ENCODE results near the gene MEIS2.

Gene MEIS2

DNA sequence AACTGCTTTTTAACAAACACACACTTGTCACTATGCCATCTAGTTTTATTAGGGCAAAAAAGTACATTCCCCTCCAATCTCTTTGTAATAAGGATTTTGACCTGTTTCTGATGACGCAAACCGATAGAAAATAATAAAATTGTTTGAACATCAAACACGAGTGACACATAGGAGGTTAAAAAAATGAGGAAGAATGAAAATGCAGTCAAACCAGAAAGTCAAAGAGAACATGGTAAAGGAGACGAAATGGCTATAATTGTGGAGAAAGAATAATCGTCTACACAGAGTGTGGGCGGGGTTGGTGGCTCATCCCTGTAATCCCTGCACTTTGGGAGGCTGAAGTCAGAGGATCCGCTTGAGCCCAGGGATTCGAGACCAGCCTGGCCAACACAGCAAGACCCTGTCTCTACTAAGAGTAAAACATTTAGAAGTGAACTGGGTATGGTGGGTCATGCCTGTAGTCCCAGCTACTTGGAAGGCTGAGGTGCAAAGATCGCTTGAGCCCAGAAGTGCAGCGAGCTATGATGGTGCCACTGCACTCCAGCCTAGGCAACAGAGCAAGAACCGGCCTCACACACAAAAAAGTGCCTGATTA, 83.2 kb downstream of the MEIS2 start:
- peaks cover 5% of the 10 kb centered on the region; the same call in 1 of the 2 replicates for H3K36me3 ChIP-seq (ENCODE audit: insufficient read depth, low read length)
- H3K79me2 ChIP-seq (ENCODE audit: control insufficient read depth, insufficient read depth, low read length, unreplicated experiment) = peaks cover 3% of the 10 kb centered on the region
- H2AFZ ChIP-seq (ENCODE audit: low read length, unreplicated experiment) = no peak overlapping the region
- H3K4me1 ChIP-seq (ENCODE audit: control insufficient read depth, insufficient read depth, low read length, unreplicated experiment) = peaks cover 21% of the 10 kb centered on the region
- H3K27me3 ChIP-seq (ENCODE audit: insufficient read depth, low read length) = no peaks in the 10 kb centered on the region
- H3K27ac ChIP-seq (ENCODE audit: low read depth, low read length) = peak overlapping the region; percentile 79; the same call in 1 of the 2 replicates
- H3K4me3 ChIP-seq (ENCODE audit: low read depth, low read length) = no peak overlapping the region

DNA sequence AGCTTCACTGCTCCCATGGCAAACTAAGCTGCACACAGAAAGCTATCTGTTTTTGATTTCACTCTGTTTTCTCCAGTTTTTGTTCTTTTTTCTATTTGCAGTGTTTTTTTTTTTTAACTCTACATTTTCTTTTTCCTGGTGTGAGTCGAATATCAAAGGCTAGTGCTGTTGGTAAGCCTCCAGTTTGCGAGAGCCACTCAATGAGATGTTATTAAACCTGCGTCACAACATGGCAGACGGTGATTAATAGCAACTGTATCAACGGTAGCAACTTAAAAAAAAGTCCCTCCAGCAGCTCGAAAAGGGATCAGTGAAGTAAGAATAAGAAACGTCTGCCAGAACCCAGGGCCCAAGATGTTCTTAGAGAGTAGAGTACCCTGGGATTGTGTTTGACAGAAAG, 84.1 kb downstream of the MEIS2 start:
- Histone ChIP-seq H3K27ac (ENCODE audit: low read depth, low read length) (peak overlapping the region; percentile 79), H3K36me3 (ENCODE audit: insufficient read depth, low read length) (peaks cover 5% of the 10 kb centered on the region; the same call in 1 of the 2 replicates), H3K4me1 (ENCODE audit: control insufficient read depth, insufficient read depth, low read length, unreplicated experiment) (peaks cover 21% of the 10 kb centered on the region), H3K79me2 (ENCODE audit: control insufficient read depth, insufficient read depth, low read length, unreplicated experiment) (peaks cover 3% of the 10 kb centered on the region), H3K4me3 (ENCODE audit: low read depth, low read length) (peak overlapping the region; percentile 50), H3K27me3 (ENCODE audit: insufficient read depth, low read length) (no peaks in the 10 kb centered on the region), H2AFZ (ENCODE audit: low read length, unreplicated experiment) (peak overlapping the region; percentile 20)

DNA sequence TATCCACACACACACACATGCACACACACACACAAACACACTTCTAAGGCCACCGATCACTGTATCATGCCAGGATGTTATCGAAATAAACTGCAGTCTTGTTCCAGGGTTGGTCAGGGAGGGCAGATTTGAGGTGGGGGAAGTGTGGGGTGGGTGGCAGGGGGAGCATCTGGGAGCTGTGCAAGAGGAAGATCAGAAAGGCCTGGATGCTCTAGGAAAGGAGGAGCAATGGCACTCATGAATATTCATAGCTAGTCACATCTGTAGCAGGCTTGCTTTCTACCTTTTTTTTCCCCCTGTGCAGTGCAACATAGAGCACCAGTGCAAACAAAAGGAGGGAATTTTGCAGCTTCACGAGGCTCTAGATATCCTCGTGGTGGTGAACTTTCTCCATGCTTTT, 84.9 kb downstream of the MEIS2 start:
- Histone ChIP-seq H3K79me2 (ENCODE audit: control insufficient read depth, insufficient read depth, low read length, unreplicated experiment) (peaks cover 3% of the 10 kb centered on the region), H3K36me3 (ENCODE audit: insufficient read depth, low read length) (peaks cover 5% of the 10 kb centered on the region; the same call in 1 of the 2 replicates), H3K4me3 (ENCODE audit: low read depth, low read length) (peak overlapping the region; percentile 50), H2AFZ (ENCODE audit: low read length, unreplicated experiment) (peak overlapping the region; percentile 20), H3K4me1 (ENCODE audit: control insufficient read depth, insufficient read depth, low read length, unreplicated experiment) (peaks cover 21% of the 10 kb centered on the region), H3K27me3 (ENCODE audit: insufficient read depth, low read length) (no peaks in the 10 kb centered on the region), H3K27ac (ENCODE audit: low read depth, low read length) (peak overlapping the region; percentile 79)

DNA sequence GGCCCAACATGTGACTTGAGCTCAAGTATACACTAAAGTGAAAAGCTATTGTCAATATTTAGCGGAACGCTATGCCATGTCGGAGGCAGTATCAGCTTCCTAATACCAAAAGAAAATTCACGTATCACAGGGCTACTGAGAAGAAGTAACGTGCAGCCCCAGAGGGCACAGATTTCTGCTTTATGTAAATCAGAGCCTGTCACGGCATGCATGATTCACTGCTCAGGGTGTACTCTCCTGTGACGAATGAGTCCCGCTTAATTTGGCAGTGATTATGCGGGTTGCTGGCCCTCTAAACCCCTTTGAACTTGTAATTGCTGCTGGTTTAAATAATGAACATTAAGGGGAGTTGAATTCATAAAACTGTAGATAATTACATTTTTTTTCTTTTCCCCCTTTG, 85.3 kb downstream of the MEIS2 start:
- Histone ChIP-seq H3K36me3 (ENCODE audit: insufficient read depth, low read length) (peaks cover 5% of the 10 kb centered on the region; the same call in 1 of the 2 replicates), H2AFZ (ENCODE audit: low read length, unreplicated experiment) (peak overlapping the region; percentile 10), H3K27ac (ENCODE audit: low read depth, low read length) (peak overlapping the region; percentile 79; the same call in 1 of the 2 replicates), H3K4me1 (ENCODE audit: control insufficient read depth, insufficient read depth, low read length, unreplicated experiment) (peaks cover 21% of the 10 kb centered on the region), H3K4me3 (ENCODE audit: low read depth, low read length) (peak overlapping the region; percentile 50; the same call in 1 of the 2 replicates), H3K79me2 (ENCODE audit: control insufficient read depth, insufficient read depth, low read length, unreplicated experiment) (peaks cover 3% of the 10 kb centered on the region), H3K27me3 (ENCODE audit: insufficient read depth, low read length) (no peaks in the 10 kb centered on the region)

DNA sequence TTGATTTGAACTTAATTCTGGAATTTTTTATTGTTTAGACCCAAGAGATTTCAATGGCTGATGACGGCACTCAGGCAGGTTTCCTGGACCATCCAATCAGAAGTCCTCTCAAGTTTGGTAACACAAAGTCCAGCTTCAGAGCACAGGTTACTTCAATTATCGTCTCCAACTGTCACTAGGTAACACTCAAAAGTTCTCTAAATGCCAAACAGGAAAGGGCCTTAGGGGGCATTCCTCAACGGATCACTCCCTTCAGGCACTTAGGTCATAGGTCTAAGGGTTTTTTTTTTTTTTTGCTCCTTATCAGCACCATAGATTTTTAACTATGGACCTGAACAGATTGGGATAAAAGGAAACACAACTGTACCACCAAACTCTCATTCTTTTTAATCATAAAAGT, 85.8 kb downstream of the MEIS2 start:
- H3K27ac ChIP-seq (ENCODE audit: low read depth, low read length) = peak overlapping the region; percentile 33; the same call in 1 of the 2 replicates
- no peaks in the 10 kb centered on the region for H3K27me3 ChIP-seq (ENCODE audit: insufficient read depth, low read length)
- H3K4me1 ChIP-seq (ENCODE audit: control insufficient read depth, insufficient read depth, low read length, unreplicated experiment) = peaks cover 21% of the 10 kb centered on the region
- peaks cover 3% of the 10 kb centered on the region for H3K79me2 ChIP-seq (ENCODE audit: control insufficient read depth, insufficient read depth, low read length, unreplicated experiment)
- H3K4me3 ChIP-seq (ENCODE audit: low read depth, low read length) = no peak overlapping the region
- peaks cover 5% of the 10 kb centered on the region; the same call in 1 of the 2 replicates for H3K36me3 ChIP-seq (ENCODE audit: insufficient read depth, low read length)
- no peak overlapping the region for H2AFZ ChIP-seq (ENCODE audit: low read length, unreplicated experiment)

DNA sequence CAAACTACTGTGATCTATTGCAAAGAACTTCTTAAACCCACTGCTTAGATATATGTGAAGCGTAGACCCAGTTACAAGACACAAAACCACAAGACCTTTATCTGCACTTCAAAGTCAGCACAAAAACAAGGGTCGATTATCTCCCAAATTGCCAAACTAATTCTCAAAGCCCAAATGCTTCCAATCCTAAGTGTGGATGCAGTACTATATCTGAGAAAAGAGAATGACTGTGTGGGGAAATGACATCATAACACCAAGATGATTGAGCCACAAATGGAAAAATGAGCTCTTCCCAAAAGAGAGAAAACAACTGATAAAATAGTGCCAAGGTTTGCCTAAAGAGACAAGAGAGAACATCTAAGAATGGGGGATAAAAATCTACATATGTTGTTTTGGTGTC, 86.2 kb downstream of the MEIS2 start:
- H3K4me1 ChIP-seq (ENCODE audit: control insufficient read depth, insufficient read depth, low read length, unreplicated experiment) = peaks cover 21% of the 10 kb centered on the region
- H3K27ac ChIP-seq (ENCODE audit: low read depth, low read length) = no peak overlapping the region
- peaks cover 2% of the 10 kb centered on the region; the same call in 1 of the 2 replicates for H3K36me3 ChIP-seq (ENCODE audit: insufficient read depth, low read length)

DNA sequence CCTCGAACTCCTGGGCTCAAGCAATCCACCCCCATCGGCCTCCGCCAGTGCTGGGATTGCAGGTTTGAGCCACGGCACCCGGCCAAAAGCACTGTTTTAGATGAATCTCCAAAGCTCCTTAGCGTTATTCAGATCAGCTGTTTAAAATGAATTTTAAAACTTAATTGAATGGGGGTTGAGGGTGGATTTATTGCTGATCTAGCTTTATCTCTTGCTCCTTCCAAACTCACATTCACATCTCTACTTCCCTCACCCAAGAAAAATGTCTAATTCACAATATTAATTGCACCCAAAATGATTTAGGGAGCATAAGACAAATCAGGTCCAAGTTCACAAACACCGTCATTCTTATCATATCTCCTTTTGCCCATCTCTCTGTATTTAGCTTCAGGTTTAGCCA, 89.8 kb downstream of the MEIS2 start:
- Histone ChIP-seq H3K4me1 (ENCODE audit: control insufficient read depth, insufficient read depth, low read length, unreplicated experiment) (peaks cover 9% of the 10 kb centered on the region), H3K27ac (ENCODE audit: low read depth, low read length) (no peak overlapping the region)

More for the DNA sequence above, 86.2 kb downstream of the MEIS2 start:
- Histone ChIP-seq H3K27me3 (ENCODE audit: insufficient read depth, low read length) (no peaks in the 10 kb centered on the region), H2AFZ (ENCODE audit: low read length, unreplicated experiment) (no peak overlapping the region), H3K4me3 (ENCODE audit: low read depth, low read length) (no peak overlapping the region), H3K79me2 (ENCODE audit: control insufficient read depth, insufficient read depth, low read length, unreplicated experiment) (peaks cover 3% of the 10 kb centered on the region)

DNA sequence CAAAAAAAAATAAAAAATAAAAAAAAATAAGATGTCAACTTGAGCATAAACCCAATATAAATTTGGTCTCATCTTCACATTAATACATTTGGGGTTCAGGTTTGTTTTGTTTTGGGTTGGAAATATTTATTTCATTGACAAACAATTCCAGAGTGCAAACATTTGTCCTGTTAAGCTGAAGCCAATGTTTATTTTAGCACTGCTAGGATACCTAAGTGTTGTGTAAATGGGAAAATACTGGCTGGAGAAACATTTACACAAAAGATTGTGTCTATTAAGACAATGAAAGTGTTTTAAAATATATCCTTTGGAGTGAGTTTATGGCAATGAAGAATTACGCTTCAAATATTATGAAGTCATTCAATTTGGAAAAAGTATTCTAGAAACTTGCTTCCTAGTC, 91.1 kb downstream of the MEIS2 start:
- H3K4me3 ChIP-seq (ENCODE audit: low read depth, low read length) = no peak overlapping the region
- H2AFZ ChIP-seq (ENCODE audit: low read length, unreplicated experiment) = no peak overlapping the region
- peaks cover 3% of the 10 kb centered on the region for H3K4me1 ChIP-seq (ENCODE audit: control insufficient read depth, insufficient read depth, low read length, unreplicated experiment)
- H3K79me2 ChIP-seq (ENCODE audit: control insufficient read depth, insufficient read depth, low read length, unreplicated experiment) = no peaks in the 10 kb centered on the region
- no peaks in the 10 kb centered on the region for H3K27me3 ChIP-seq (ENCODE audit: insufficient read depth, low read length)
- peaks cover 9% of the 10 kb centered on the region for H3K36me3 ChIP-seq (ENCODE audit: insufficient read depth, low read length)
- H3K27ac ChIP-seq (ENCODE audit: low read depth, low read length) = no peak overlapping the region

More for the DNA sequence above, 89.8 kb downstream of the MEIS2 start:
- peaks cover 3% of the 10 kb centered on the region for H3K79me2 ChIP-seq (ENCODE audit: control insufficient read depth, insufficient read depth, low read length, unreplicated experiment)
- H3K4me3 ChIP-seq (ENCODE audit: low read depth, low read length) = no peak overlapping the region
- H2AFZ ChIP-seq (ENCODE audit: low read length, unreplicated experiment) = no peak overlapping the region
- peaks cover under 1% of the 10 kb centered on the region; the same call in 1 of the 2 replicates for H3K36me3 ChIP-seq (ENCODE audit: insufficient read depth, low read length)
- H3K27me3 ChIP-seq (ENCODE audit: insufficient read depth, low read length) = no peaks in the 10 kb centered on the region

DNA sequence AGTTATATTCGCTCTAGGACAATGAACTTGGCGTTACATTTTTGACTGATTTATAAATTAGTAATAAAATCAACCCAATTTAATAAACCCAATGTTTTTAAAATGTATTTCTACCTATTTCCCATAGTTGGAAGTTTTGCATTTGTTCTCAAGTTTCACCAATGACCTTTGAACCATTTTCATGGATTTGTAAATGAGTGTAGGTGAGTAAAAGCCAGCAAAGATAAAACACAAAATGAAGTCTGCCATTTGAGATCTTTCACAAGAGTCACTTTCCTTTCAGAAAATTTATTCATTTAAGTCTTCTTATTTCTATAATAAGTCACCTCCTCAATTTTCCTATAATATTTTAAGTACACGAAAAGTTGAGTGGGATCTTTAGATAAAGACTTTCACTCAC, 92.1 kb downstream of the MEIS2 start:
- Histone ChIP-seq H3K4me1 (ENCODE audit: control insufficient read depth, insufficient read depth, low read length, unreplicated experiment) (peaks cover 3% of the 10 kb centered on the region), H3K36me3 (ENCODE audit: insufficient read depth, low read length) (peaks cover 9% of the 10 kb centered on the region), H3K27me3 (ENCODE audit: insufficient read depth, low read length) (no peaks in the 10 kb centered on the region), H3K27ac (ENCODE audit: low read depth, low read length) (no peak overlapping the region), H3K79me2 (ENCODE audit: control insufficient read depth, insufficient read depth, low read length, unreplicated experiment) (no peaks in the 10 kb centered on the region), H2AFZ (ENCODE audit: low read length, unreplicated experiment) (no peak overlapping the region), H3K4me3 (ENCODE audit: low read depth, low read length) (no peak overlapping the region)

DNA sequence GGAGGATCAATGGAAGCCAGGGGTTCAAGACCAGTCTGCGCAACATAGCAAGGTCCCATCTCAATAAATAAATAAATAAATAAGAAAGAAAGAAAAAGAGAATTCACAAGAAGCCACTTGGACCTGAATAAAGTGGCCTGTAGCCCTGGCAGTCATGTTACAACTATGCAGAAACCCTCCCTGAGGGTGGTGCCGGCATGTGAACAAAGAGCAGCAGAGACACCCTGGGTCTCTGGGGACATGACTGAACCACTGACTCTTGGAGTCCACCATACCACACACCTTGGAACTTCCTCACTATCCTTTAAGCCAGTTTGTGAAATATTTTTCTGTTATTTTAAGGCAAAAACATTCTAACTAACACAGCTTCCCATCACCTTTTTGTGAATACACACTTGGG, 93.0 kb downstream of the MEIS2 start:
- peaks cover 3% of the 10 kb centered on the region for H3K4me1 ChIP-seq (ENCODE audit: control insufficient read depth, insufficient read depth, low read length, unreplicated experiment)
- H3K27me3 ChIP-seq (ENCODE audit: insufficient read depth, low read length) = no peaks in the 10 kb centered on the region
- no peak overlapping the region for H2AFZ ChIP-seq (ENCODE audit: low read length, unreplicated experiment)
- H3K79me2 ChIP-seq (ENCODE audit: control insufficient read depth, insufficient read depth, low read length, unreplicated experiment) = no peaks in the 10 kb centered on the region
- peaks cover 9% of the 10 kb centered on the region for H3K36me3 ChIP-seq (ENCODE audit: insufficient read depth, low read length)
- no peak overlapping the region for H3K4me3 ChIP-seq (ENCODE audit: low read depth, low read length)
- no peak overlapping the region for H3K27ac ChIP-seq (ENCODE audit: low read depth, low read length)
